Stomach smooth muscle (tissue), 2 donors: ENCODE data around the gene CELA2A.
"Not testable (repeated sequence)": the region's sequence is repeated elsewhere in the genome, so short reads cannot be mapped to it uniquely, and the experiment has no call there.

Source experiments
- H3K27ac ChIP-seq: one replicate; pipeline ENCODE4 v1.7.0; 2013; ENCODE audit warnings: mild to moderate bottlenecking, low read length, inconsistent platforms
- H3K27me3 ChIP-seq, 2 donors: one replicate each; pipeline ENCODE4 v1.7.0; 2013; ENCODE audit warnings: low read length in 2 of 2; ENCODE audit not compliant: insufficient read depth in 2 of 2, control insufficient read depth in 1 of 2
- H3K36me3 ChIP-seq, 2 donors: one replicate each; pipeline ENCODE4 v1.7.0; 2013; ENCODE audit warnings: low read length in 2 of 2; ENCODE audit not compliant: control insufficient read depth in 2 of 2, insufficient read depth in 2 of 2
- H3K4me1 ChIP-seq: one replicate; pipeline ENCODE4 v1.7.0; 2013; ENCODE audit warnings: low read length; ENCODE audit not compliant: control insufficient read depth, insufficient read depth
- H3K4me3 ChIP-seq, 2 donors: one replicate each; pipeline ENCODE4 v1.7.0; 2013; ENCODE audit warnings: low read length in 2 of 2
- H3K9ac ChIP-seq, 2 donors: one replicate each; pipeline ENCODE4 v1.7.0; 2013; ENCODE audit warnings: low read length in 2 of 2, mild to moderate bottlenecking in 1 of 2
- H3K9me3 ChIP-seq, 2 donors: one replicate each; pipeline ENCODE4 v1.7.0; 2013; ENCODE audit warnings: low read length in 2 of 2; ENCODE audit not compliant: control insufficient read depth in 2 of 2
- donor health status: healthy.
- donor health status: Pancreatic carcinoma.

CELA2A gene

DNA sequence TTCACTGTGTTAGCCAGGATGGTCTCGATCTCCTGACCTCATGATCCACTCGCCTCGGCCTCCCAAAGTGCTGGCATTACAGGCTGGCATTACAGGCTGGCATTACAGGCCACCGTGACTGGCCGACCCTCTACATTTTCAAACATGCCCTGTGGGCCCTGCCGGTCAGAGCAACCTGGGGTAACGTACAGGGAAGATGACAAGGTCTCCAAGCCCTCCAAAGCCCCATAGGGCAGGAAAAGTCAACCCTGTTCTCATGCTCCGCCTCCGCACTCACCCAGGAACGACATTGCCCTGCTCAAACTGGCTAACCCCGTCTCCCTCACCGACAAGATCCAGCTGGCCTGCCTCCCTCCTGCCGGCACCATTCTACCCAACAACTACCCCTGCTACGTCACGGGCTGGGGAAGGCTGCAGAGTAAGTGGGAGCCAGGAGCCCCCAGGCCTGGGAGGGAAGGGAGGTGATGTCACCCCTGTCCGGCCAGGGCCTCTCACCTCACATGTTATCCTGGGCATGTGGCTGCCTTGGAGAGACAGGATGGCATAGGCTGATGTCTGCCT lies 26.5 kb downstream of the CELA2A start:
- H3K4me3 ChIP-seq, H3K36me3 ChIP-seq, H3K27me3 ChIP-seq, H3K9me3 ChIP-seq, H3K27ac ChIP-seq, H3K4me1 ChIP-seq, H3K9ac ChIP-seq: not testable (repeated sequence)

DNA sequence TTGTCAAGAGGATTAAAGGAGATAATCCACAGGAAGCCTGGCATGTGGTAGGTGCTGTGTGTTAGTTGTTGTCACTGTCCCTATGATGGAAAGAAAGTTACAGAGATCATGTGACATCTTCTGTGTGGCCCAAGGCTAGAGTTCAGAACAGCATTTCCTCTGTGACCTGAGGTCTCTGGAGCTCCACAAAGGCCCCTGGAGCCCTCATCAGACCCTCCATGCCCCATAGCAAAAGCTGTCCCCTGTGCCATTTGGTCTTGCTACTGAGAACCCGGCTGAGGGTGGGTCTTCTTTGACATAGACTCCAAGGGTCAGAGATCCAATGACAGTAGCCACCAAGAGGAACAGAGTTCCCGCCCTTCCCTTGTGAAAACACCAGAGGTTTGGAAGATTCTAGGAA lies 27.4 kb downstream of the CELA2A start:
- Histone ChIP-seq H3K4me1 (peaks cover under 1% of the 10 kb centered on the region), H3K36me3 (peaks cover 0 to 4% of the 10 kb centered on the region in 2 donors), H3K27ac (no peak overlapping the region), H3K4me3 (no peak overlapping the region), H3K27me3 (no peaks in the 10 kb centered on the region), H3K9ac (no peak overlapping the region), H3K9me3 (no peaks in the 10 kb centered on the region)

DNA sequence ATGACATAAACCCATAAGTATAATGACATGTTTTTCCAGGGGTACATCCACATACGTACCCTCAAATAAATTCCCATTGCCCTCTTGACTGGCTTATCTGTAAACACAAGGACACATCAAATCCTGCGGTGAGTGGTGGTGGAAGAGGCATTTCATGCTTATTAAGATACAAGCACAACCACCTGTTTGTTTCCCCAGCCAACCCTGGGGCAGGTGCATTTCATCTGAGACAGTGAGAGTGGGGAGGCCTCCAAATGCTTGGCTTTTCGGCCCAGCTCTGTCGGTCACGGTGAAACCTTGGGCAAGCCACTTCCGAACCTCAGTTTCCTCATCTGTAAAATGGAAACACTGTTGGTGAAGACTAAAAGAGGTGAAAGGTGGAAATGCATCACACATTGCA lies 27.9 kb downstream of the CELA2A start:
- H3K27ac ChIP-seq, H3K36me3 ChIP-seq, H3K9me3 ChIP-seq, H3K27me3 ChIP-seq, H3K9ac ChIP-seq, H3K4me3 ChIP-seq, H3K4me1 ChIP-seq: not testable (repeated sequence)

DNA sequence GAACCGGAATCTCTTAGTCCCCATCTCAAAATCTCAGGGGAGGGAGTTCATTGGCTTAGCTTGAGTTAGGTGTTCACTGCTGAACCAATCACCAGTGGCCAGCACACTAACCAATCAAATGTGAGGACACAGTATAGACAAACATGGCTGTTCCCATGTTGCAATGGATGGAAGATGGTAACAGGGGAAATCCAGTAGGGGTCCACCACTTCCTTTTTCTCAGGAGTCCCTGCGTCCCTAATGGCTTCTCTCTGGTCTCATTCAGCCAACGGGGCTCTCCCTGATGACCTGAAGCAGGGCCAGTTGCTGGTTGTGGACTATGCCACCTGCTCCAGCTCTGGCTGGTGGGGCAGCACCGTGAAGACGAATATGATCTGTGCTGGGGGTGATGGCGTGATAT lies 29.1 kb downstream of the CELA2A start:
- Histone ChIP-seq H3K4me3 (no peak overlapping the region), H3K27ac (no peak overlapping the region), H3K27me3 (no peaks in the 10 kb centered on the region), H3K9ac (no peak overlapping the region), H3K9me3 (no peaks in the 10 kb centered on the region), H3K36me3 (peaks cover 0 to 4% of the 10 kb centered on the region in 2 donors), H3K4me1 (peaks cover 7% of the 10 kb centered on the region)

DNA sequence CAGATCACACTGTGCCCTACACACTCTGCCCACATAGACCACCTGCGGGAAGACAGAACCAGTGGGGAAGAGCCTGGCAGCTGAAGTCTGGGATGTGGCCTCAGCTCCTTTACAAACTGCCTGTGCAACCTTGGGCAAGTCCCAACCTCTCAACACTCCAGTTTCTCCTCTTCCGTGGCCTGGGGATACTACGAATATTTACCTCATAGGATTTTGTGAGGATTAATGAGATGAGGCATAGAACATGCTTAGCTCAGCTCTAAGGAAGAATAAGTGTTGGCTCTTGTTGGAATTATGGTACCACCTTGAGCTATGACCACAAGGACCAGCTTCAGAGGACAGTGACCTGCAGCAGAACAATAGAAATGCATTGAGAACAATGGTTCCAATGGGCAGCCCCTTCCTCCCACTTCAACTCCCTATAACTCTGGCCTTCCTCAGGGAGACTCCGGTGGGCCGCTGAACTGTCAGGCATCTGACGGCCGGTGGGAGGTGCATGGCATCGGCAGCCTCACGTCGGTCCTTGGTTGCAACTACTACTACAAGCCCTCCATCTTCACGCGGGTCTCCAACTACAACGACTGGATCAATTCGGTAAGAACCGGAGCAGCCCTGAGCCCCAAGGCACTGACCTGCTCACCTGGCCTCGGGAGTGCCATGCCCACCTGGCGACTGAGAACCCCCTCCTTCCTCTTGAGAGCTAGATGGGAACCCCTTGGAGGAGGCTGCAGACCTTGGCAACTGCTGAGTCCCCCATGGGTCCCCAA lies 30.5 kb downstream of the CELA2A start:
- not testable (repeated sequence) for H3K9ac ChIP-seq, H3K9me3 ChIP-seq, H3K27ac ChIP-seq, H3K27me3 ChIP-seq, H3K4me3 ChIP-seq, H3K36me3 ChIP-seq, H3K4me1 ChIP-seq

DNA sequence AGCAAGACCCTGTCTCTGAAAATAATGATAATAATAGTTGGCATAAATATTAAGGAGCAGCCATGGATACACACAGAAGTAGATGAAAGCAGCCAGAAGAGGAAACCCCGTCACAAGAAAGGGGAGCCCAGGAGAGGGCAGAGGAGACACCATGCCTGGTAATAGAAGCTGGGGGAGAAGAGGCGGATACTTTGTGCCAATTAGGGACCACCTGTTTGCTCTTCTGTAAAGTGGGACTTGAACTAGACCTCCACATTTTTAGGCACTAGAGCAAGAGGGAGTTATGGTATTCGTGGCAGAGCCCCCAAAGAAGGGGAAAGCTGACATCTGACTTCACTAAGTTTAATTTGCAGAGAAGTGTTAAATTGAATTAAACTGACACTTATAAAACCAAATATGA lies 31.8 kb downstream of the CELA2A start:
- H3K4me3 ChIP-seq, result no peak overlapping the region
- no peak overlapping the region for H3K27ac ChIP-seq
- H3K4me1 ChIP-seq, result peaks cover 7% of the 10 kb centered on the region
- no peak overlapping the region for H3K9ac ChIP-seq
- H3K27me3 ChIP-seq, result no peaks in the 10 kb centered on the region
- H3K9me3 ChIP-seq, result no peaks in the 10 kb centered on the region
- peaks cover 8 to 14% of the 10 kb centered on the region in 2 donors for H3K36me3 ChIP-seq

DNA sequence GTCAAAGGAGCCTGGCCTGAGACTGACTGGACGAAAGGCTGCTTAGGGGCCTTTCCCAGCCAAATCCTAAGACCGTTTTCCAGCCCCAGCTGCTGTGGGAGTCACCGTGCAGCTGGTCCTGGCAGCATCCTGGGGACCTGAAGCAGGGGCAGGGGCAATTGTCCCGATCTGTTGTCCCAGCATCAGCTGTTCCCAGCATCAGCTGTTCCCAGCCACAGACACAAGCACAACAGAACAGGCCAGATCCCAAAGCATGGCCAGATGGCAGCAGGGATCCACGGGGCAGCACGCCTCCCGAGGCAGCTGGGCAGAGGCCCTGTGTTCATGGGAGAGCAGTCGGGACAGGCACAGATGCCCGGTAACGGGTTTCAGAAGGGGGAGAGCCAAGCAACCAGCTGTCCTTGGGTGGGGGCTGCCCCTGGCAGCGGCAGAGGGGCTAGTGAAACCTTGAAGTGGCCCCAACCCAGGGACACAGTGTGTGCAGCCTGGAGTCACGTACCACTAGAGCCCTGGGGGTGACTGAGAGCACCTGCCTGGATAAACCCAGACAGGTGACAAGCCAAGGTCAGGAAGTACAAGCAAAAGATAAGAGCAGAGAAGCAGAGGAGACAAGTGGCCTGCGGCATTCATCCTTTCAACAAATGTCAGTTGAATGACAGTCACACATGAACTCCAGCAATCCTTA lies 32.7 kb downstream of the CELA2A start:
- no peaks in the 10 kb centered on the region for H3K9me3 ChIP-seq
- no peak overlapping the region for H3K27ac ChIP-seq
- no peak overlapping the region for H3K9ac ChIP-seq
- H3K4me1 ChIP-seq, result peaks cover 7% of the 10 kb centered on the region
- H3K36me3 ChIP-seq, result peaks cover 15 to 22% of the 10 kb centered on the region in 2 donors
- no peak overlapping the region for H3K4me3 ChIP-seq
- no peaks in the 10 kb centered on the region for H3K27me3 ChIP-seq

DNA sequence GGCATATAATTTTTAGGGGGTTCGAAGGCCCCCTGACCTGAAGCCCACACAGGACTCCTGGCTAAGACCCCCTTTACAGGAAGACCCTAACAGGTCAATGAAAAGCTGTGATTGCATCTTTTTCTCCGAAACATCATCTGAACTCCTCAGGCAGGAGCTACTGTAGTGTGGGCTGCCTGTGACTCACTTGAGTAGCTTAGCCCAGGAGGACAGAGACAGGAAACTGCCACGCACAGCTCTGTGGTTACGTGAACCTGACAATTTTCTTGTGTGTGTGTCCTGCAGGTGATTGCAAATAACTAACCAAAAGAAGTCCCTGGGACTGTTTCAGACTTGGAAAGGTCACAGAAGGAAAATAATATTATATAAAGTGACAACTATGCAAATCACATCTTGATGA lies 34.5 kb downstream of the CELA2A start:
- not testable (repeated sequence) for H3K9ac ChIP-seq, H3K27me3 ChIP-seq, H3K27ac ChIP-seq, H3K9me3 ChIP-seq, H3K4me3 ChIP-seq, H3K4me1 ChIP-seq
- peaks cover 20 to 22% of the 10 kb centered on the region in 2 donors for H3K36me3 ChIP-seq

DNA sequence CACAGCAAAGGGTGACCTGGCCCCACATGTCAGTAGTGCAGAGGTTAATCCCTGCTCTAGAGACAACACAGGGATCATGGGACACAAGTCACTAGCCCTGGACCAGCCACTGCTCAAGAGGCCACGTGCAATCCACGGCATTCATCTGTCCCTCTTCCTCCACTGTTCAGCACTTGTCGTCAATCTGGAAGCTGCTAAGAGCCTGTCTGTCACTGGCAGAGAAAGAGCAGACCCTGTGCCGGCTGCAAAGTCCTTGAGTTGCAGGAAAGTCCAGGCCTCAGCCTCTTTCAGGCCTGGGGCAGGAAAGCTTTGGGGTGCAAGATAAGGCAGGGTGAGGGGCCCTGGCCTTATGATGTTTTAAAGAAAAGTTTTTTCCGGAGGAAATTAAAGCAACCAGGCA lies 36.1 kb downstream of the CELA2A start:
- Histone ChIP-seq H3K4me3 (no peak overlapping the region), H3K27ac (no peak overlapping the region), H3K9me3 (no peaks in the 10 kb centered on the region), H3K4me1 (peaks cover 7% of the 10 kb centered on the region), H3K9ac (no peak overlapping the region), H3K36me3 (peaks cover 18 to 23% of the 10 kb centered on the region in 2 donors), H3K27me3 (no peaks in the 10 kb centered on the region)

DNA sequence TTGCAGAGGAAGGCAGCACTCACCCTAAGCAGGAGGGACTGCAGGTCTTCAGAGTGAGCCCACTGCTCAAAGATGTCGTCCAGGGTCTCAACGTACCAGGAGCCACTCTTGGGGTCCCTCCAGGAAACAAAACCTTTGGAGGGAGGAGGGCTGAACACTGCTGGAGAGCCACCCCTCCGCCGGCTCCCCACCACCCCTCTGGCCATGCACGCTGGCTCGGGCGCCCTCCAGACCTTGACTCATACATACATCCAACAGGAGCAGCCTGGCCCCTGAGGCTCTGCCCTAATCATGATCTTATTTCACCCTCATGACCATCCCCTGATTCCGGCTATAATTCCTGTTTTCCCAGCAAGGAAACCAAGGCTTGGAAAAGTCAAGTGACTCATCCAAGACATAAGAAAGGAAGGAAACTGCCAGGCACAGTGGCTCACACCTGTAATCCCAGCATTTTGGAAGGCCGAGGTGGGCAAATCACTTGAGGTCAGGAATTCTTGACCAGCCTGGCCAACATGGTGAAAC lies 37.4 kb downstream of the CELA2A start:
- H3K9me3 ChIP-seq, result no peaks in the 10 kb centered on the region
- no peak overlapping the region for H3K9ac ChIP-seq
- no peaks in the 10 kb centered on the region for H3K27me3 ChIP-seq
- no peak overlapping the region for H3K27ac ChIP-seq
- no peak overlapping the region for H3K4me3 ChIP-seq
- peaks cover 18 to 25% of the 10 kb centered on the region in 2 donors for H3K36me3 ChIP-seq
- peaks cover 6% of the 10 kb centered on the region for H3K4me1 ChIP-seq
